Astrocyte of the spinal cord (primary cell): ENCODE data around the gene CCNH.

ENCODE experiments used
- DNase-seq: peaks from one replicate; pipeline ENCODE4 v3.0.0; 2011; ENCODE audit warnings: low read depth, low spot score
- H3K4me3 ChIP-seq: 2 replicates; pipeline ENCODE4 v1.5.1; 2011; ENCODE audit warnings: low read depth, mild to moderate bottlenecking, low read length, moderate library complexity
- CTCF ChIP-seq: IDR thresholded peaks from 2 replicates; pipeline ENCODE4 v1.5.1; 2012; ENCODE audit warnings: low read depth, mild to moderate bottlenecking, low read length, inconsistent platforms
- in situ Hi-C: cut with HindIII; loops from 2 replicates; pipeline ENCODE4 v1.10.0; 2017; ENCODE audit warnings: low sequenced_read_pairs

Gene CCNH

DNA sequence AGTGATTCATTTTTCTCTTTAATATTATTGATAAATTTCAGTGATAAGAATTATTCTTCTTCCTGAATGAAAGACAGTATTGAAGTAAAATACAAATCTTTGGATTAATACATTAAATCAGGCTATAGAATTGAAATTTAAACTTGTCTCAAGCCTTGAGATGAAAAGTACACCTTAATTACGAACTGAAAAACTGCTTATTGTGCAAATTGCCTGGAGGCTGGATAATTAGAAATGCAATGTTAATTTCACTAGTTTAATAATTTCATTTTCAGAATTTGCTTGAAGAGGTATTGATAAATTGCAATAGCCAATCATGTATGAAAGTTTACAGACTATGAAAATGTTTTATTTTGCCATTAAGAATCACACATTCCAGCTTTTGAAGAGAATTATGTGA, 11.0 kb upstream of the CCNH start:
- no peak for DNase-seq
- no peak overlapping the region for H3K4me3 ChIP-seq
- TF ChIP-seq CTCF, result no peak
- in situ Hi-C loops, result no loop called here

GRCh38 chr5:87421307-87421706, 8.6 kb upstream of the CCNH start:
- no peak overlapping the region for H3K4me3 ChIP-seq
- DNase-seq, result no peak
- TF ChIP-seq CTCF, result no peak
- in situ Hi-C loops, result no loop called here

- in situ Hi-C loops, result no loop called here
- TF ChIP-seq CTCF, result no peak
- no peak for DNase-seq
- H3K4me3 ChIP-seq, result no peak overlapping the region
Observed at GRCh38 chr5:87418506-87418905, 5.8 kb upstream of the CCNH start.

GRCh38 chr5:87413343-87413645, 564 bp upstream of the CCNH start:
- in situ Hi-C loops, result no loop called here
- DNase-seq, result no peak
- peak overlapping the region; percentile 84 for H3K4me3 ChIP-seq
- no peak for TF ChIP-seq CTCF

- in situ Hi-C loops, result no loop called here
- DNase-seq, result peak; percentile 56
- no peak for TF ChIP-seq CTCF
- peak overlapping the region; percentile 84 for H3K4me3 ChIP-seq
Observed at GRCh38 chr5:87411973-87412629, 629 bp downstream of the CCNH start.

DNA sequence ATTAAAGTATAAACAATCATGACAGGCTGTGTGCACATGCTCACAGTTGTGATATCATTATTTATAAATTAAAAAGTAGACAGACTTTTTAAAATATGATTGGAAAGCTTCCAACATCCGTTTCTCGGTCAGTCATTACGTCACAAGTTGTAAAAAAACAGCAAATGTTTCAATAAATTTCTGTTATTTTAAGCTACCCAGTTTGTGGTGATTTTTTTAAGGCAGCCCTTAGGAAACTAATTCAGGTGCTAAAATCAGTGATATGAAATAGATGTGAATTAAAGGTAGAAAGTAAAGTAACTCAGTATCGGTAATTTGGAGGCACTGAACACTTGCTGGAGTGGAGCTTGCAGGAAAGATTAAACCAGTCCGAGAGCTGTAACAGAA, 1.2 kb downstream of the CCNH start:
- no peak for TF ChIP-seq CTCF
- peak overlapping the region; percentile 84 for H3K4me3 ChIP-seq
- in situ Hi-C loops, result no loop called here
- peak; percentile 38 for DNase-seq

DNA sequence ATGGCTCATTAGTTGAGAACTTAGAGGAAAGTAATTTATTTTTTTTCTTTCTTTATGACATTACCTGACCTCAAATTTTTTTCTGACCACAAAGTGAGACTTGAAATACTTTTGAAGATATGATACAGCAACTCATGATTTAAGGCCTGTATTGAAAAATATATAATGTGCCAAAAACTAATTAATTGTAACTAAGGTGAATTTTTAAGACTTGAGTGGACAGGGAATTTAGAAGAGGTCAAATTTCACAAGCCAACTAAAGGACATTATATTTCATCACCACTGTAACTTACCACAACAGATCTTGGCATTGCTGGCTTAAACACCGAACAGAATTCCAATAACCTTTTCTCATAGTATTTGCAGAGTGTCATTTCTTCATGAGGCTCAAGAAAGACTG, 1.8 kb downstream of the CCNH start:
- in situ Hi-C loops, result no loop called here
- peak overlapping the region; percentile 84 for H3K4me3 ChIP-seq
- DNase-seq, result peak; percentile 75
- TF ChIP-seq CTCF, result no peak
